SJSA1 (cell line): ENCODE results near the gene PRAME. TPM values are rescaled to one million over a fixed set of nuclear protein-coding genes. Genes with fewer than 3 reads are reported as not detected.
"Not testable (repeated sequence)": the region's sequence is repeated elsewhere in the genome, so short reads cannot be mapped to it uniquely, and the experiment has no call there.

Experiments used
- DNase-seq, 2 experiments: peaks; one replicate each; pipeline ENCODE4 v3.0.0-alpha.2; 2015 to 2020; ENCODE audit warnings: low spot score in 2 of 2, low read depth in 1 of 2
- H3K27ac ChIP-seq: fragments of 250-450 bp; sonication (Bioruptor Pico); 2 replicates; pipeline ENCODE4 v1.5.1; 2020; ENCODE audit warnings: mild to moderate bottlenecking, moderate library complexity
- H3K27me3 ChIP-seq: fragments of 250-450 bp; sonication (Bioruptor Pico); replicated peaks from 2 replicates; pipeline ENCODE4 v1.5.1; 2020; ENCODE audit warnings: mild to moderate bottlenecking, moderate library complexity
- H3K36me3 ChIP-seq: fragments of 250-450 bp; sonication (Bioruptor Pico); 2 replicates; pipeline ENCODE4 v1.5.1; 2020; ENCODE audit warnings: mild to moderate bottlenecking
- H3K4me1 ChIP-seq: fragments of 250-450 bp; sonication (Bioruptor Pico); replicated peaks from 2 replicates; pipeline ENCODE4 v1.6.1; 2021; ENCODE audit warnings: mild to moderate bottlenecking
- H3K4me3 ChIP-seq: fragments of 250-450 bp; sonication (Bioruptor Pico); 2 replicates; pipeline ENCODE4 v1.5.1; 2020; ENCODE audit warnings: mild to moderate bottlenecking
- H3K9me3 ChIP-seq: fragments of 250-450 bp; sonication (Bioruptor Pico); replicated peaks from 2 replicates; pipeline ENCODE4 v1.5.1; 2020; ENCODE audit warnings: mild to moderate bottlenecking
- total RNA-seq: library from RNA; depleted of rRNA; stranded (reverse); fragments of >200 nt; shearing (Covaris generic); gene quantifications from 2 replicates; pipeline ENCODE4 v1.2.3, GENCODE V29; 2014; rRNA removed

Gene PRAME
- total RNA-seq, 1 experiment from 2014 or later: 0.05 TPM

DNA sequence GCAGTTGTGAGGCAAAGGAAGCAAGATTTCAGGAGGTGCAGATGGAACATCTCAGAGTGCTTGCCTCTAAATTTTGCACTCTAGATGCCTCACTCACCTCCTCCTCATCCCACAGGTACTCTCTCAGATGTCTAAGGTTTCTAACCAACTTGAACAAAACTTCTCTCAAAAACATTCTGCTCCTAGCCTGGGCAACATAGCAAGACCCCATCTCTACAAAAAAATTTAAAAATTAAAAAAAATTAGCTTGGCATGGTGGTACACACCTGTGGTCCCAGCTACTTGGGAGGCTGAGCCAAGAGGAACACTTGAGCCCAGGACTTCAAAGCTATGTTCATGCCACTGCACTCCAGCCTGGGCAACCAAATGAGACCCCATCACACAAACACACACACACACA is 43.2 kb downstream of the PRAME start:
- Histone ChIP-seq H3K9me3 (no peaks in the 10 kb centered on the region; the same call in 1 of the 2 replicates), H3K27me3 (peaks cover 7% of the 10 kb centered on the region; the same call in 1 of the 2 replicates), H3K27ac (no peak overlapping the region), H3K4me1 (peaks cover 10% of the 10 kb centered on the region), H3K4me3 (no peak overlapping the region), H3K36me3 (no peaks in the 10 kb centered on the region)
- no peak for DNase-seq

DNA sequence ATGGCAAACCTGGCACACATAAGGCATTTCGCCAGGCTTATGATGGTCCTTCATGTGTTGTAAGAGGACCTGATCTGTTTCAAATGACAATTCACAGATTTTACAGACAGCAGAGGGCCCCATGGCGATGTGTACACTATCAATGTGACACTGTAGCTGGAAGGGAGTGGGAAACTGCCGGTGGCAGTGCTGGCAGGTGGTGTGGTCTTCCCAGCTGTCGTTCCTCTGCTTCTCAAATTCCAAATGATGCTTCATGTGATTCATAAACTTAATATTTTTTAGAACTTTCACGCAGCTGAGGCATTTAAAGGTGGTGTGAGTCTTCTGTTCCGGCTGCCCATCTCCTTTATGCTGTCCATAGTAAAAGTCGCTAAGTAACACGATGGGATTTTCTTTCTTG is 44.6 kb downstream of the PRAME start:
- not testable (repeated sequence) for H3K9me3 ChIP-seq, DNase-seq, H3K27me3 ChIP-seq, H3K4me1 ChIP-seq, H3K4me3 ChIP-seq, H3K36me3 ChIP-seq, H3K27ac ChIP-seq

DNA sequence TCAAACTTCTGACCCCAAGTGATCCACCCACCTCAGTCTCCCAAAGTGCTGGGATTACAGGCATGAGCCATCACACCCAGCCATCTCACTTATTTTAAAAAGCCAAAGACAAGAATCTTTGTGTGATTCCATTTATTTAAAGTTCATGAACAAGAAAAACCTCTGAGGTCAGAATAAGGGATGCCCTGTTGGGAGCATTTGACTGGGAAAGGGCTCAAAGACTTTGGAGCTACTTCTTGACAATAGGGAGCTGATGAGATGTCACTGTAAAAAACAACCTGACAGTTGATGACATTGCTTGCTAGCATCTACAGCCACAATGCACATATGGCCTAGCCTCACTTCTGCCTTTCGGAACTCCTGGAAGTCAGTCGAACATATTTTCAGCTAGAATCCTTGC is 45.4 kb downstream of the PRAME start:
- Histone ChIP-seq H3K4me3 (no peak overlapping the region), H3K36me3 (no peaks in the 10 kb centered on the region), H3K4me1 (no peaks in the 10 kb centered on the region), H3K9me3 (peaks cover 5% of the 10 kb centered on the region; the same call in 1 of the 2 replicates), H3K27ac (no peak overlapping the region), H3K27me3 (peaks cover 4% of the 10 kb centered on the region; the same call in 1 of the 2 replicates)
- no peak for DNase-seq

DNA sequence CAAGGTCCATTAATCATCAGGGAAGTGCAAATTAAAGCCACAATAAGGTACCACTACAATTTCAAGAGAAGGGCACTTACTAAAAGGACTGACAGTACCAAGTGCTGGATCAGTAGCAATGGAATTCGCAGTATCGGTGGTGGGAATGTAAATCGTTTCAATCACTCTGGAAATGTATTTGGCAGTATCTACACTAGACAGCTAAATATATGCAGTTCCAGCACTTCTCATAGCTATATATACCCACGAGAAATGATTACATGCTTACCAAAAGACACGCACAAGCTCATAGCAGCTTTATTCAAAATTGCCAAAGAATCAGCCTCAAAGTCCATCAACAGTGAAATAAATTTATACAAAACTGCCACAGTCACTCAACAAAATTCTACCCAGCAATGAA is 46.1 kb downstream of the PRAME start:
- H3K4me3 ChIP-seq: no peak overlapping the region
- no peak for DNase-seq
- H3K4me1 ChIP-seq: no peaks in the 10 kb centered on the region
- H3K9me3 ChIP-seq: peaks cover 5% of the 10 kb centered on the region; the same call in 1 of the 2 replicates
- no peaks in the 10 kb centered on the region for H3K36me3 ChIP-seq
- H3K27me3 ChIP-seq: peaks cover 4% of the 10 kb centered on the region; the same call in 1 of the 2 replicates
- no peak overlapping the region for H3K27ac ChIP-seq

DNA sequence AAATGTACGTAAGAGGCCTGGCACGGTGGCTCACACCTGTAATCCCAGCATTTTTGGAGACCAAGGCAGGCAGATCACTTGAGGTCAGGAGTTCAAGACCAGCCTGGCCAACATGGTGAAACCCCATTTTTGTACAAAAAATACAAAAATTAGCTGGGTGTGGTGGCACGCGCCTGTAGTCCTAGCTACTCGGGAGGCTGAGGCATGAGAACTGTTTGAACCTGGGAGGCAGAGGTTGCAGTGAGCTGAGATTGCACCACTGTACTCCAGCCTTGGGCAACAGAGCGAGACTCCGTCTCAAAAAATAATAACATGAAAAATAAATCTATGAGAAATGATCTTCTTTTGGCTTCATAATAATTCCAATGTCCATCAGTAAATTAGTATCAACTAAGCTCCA is 48.2 kb downstream of the PRAME start:
- H3K4me3 ChIP-seq, H3K27me3 ChIP-seq, DNase-seq, H3K27ac ChIP-seq, H3K36me3 ChIP-seq, H3K4me1 ChIP-seq, H3K9me3 ChIP-seq: not testable (repeated sequence)

DNA sequence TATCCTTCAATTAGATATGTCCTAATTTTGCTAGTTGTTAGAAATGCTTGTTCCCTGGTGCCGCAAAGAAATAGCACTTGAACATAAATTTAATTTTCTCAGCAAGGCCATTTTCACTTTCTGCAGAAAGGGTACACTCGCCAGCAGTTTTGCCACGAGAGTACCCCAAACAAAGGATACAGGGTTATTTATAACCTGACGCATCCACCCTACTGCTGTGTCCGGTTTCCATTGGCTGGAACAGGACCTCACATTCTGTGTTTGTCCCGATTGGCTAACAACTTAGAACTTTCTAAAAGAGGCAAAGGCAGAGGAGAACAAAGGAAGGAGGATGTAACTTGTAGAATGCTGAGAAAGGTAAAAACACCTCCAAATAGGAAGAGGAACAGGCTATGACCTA is 49.2 kb downstream of the PRAME start:
- not testable (repeated sequence) for H3K4me1 ChIP-seq, DNase-seq, H3K9me3 ChIP-seq, H3K4me3 ChIP-seq, H3K27ac ChIP-seq, H3K27me3 ChIP-seq, H3K36me3 ChIP-seq

DNA sequence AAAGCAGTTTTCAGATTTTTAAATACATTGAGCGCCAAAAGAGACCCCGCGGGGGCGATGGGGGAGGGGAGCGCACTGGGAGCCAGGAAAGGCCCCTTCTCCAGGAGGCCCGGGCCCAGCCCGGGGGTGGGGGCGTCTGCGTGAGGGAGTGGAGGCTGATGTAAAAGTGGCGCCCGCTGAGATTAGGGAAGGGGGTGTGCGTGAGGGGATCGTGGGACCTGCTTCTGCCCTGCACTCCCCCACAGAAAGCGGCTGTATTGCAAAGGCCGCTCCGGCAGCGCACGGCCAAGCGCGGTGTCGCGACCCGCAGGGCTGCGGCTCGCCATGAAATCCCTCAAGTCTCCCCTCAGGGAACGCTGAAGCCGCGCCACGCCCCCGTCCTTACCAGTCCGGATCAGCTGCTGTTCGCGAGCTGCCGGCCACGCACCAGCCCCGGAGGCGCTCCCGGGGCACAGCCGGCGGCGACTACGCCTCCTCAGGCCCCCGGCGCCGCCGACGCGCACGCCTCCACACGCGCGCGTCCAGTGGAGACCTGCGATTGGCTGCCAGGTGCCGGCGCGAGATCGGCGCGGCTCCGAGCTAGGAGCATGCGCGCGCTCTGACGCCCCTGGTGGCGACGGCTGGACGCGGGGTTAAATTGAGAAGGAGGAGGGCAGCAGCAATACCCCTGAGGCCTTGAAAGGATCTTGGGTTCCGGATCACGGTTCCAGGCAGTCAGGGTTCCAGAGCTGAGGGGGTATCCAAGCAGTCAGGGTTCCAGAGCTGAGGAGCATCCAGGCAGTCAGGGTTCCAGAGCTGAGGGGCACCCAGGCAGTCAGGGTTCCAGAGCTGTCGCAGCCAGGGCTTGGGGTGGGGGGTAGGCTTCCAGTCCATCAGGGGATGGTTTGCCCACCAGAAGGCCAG is 50.5 kb downstream of the PRAME start, which contains the start of gene ZNF280B:
ZNF280B (minus strand) TSS at position 469 of the 903 bp plus-strand sequence. CDS start 19,344 bp downstream, outside the sequence.
- DNase-seq: peak; percentile 78 to 85
- Histone ChIP-seq H3K9me3 (peaks cover 5% of the 10 kb centered on the region; the same call in 1 of the 2 replicates), H3K27me3 (0 out of 2 replicates have a peak, but pooled peaks cover 4% of the 10 kb centered on the region), H3K27ac (no peak within 1 kb of the TSS), H3K36me3 (peaks cover 18% of the 10 kb centered on the region), H3K4me1 (peaks cover 4% of the 10 kb centered on the region; the same call in 1 of the 2 replicates), H3K4me3 (peak within 1 kb of the TSS; percentile 61)

DNA sequence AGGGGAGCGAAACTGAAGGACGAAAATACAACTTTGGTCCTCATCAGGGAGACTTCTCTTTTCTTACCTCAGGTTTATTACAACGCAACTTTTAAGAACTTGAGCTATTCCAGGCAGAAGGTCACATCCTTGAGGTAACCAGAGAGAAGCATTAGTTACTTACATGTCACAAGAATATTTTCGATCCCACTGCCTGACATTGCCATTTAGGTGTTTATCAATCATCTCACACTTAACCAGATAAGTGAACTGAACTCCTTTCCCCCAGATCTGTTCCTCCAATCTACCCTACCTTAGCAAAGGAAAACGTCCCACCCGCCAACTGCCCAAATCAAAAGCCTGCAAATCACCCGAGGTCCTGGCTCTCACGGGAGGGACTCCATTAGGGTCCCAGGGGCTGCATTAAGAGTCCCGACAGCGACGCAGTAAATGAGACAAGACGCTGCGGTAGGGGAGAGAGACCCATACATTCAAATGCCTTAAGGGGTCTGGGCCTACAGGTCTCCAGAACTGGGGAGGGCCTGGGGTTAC is 51.3 kb downstream of the PRAME start:
- peak in 1 of 2 experiments; percentile 6 for DNase-seq
- Histone ChIP-seq H3K9me3 (peaks cover 5% of the 10 kb centered on the region; the same call in 1 of the 2 replicates), H3K36me3 (peaks cover 21% of the 10 kb centered on the region), H3K4me1 (peaks cover 4% of the 10 kb centered on the region; the same call in 1 of the 2 replicates), H3K27ac (no peak overlapping the region), H3K4me3 (peak overlapping the region; percentile 61), H3K27me3 (no peaks in the 10 kb centered on the region)

DNA sequence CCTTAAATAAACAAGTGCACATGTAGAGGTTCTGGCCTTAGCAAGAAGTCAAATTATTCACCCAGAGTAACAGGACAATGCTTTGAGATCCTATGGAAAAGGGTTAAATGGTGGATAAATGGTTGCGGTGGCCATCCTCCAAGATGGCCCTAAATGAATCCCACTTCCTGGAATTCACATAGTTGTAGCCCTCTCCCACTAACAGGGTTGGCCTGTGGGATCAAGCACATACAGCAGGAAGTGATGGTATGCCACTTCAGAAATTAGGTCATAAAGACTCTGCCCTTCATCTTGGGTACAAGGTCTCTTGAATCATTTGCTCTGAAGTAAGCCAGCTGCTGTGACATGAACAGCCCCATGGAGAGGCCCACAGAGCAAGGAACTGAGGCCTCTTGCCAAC is 52.3 kb downstream of the PRAME start:
- Histone ChIP-seq H3K27ac (no peak overlapping the region), H3K27me3 (no peaks in the 10 kb centered on the region), H3K4me3 (no peak overlapping the region), H3K9me3 (peaks cover 5% of the 10 kb centered on the region; the same call in 1 of the 2 replicates), H3K36me3 (peaks cover 21% of the 10 kb centered on the region), H3K4me1 (peaks cover 4% of the 10 kb centered on the region; the same call in 1 of the 2 replicates)
- DNase-seq: no peak

DNA sequence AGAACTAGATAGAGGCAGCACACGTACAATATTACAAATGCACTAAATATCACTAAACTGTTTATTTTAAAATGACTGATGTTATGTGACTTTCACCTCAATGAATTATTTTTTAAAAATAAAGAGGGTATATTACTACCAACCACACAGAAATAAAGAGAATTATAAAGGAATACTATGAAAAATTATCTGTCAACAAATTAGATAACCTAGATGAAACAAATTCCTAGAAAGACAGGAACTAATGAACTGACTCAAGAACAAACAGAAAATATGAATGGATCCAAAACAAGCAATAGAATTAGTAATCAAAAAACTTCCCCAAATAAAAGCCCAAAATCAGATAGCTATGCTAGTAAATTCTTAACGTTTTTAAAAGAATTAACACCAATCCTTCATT is 60.8 kb downstream of the PRAME start:
- Histone ChIP-seq H3K27ac (no peak overlapping the region), H3K36me3 (peaks cover 6% of the 10 kb centered on the region; the same call in 1 of the 2 replicates), H3K4me3 (no peak overlapping the region), H3K4me1 (no peaks in the 10 kb centered on the region), H3K9me3 (no peaks in the 10 kb centered on the region), H3K27me3 (no peaks in the 10 kb centered on the region)
- DNase-seq: no peak

Other genes with a start within 250 kb of the PRAME start
- 1.7 and 2.7 TPM in 2 replicates for gene ZNF280B, start 50.5 kb downstream of the PRAME start, total RNA-seq
- 0.32 TPM in 1 of 2 replicates, not detected in the other for gene ZNF280A, start 39.0 kb downstream of the PRAME start, total RNA-seq
- gene GGTLC2, start 85.3 kb upstream of the PRAME start, total RNA-seq: not detected in 2 replicates